CD14-positive monocyte (primary cell): Measurements from ENCODE around the gene CACNA1B. TPM values are rescaled to one million over a fixed set of nuclear protein-coding genes. Genes with fewer than 3 reads are reported as not detected.
A peak's percentile ranks its signal among the peaks of the same experiment; 100 is the strongest.
"Not testable (repeated sequence)": the region's sequence is repeated elsewhere in the genome, so short reads cannot be mapped to it uniquely, and the experiment has no call there.

Source experiments
- DNase-seq, 3 donors: peaks; one replicate each; pipeline ENCODE4 v3.0.0-alpha.2; 2011 to 2022
- H2AFZ ChIP-seq: 2 replicates; pipeline ENCODE4 v1.6.0; 2012; ENCODE audit warnings: mild to moderate bottlenecking, low read depth, low read length, inconsistent platforms; ENCODE audit not compliant: insufficient read depth, poor library complexity, severe bottlenecking
- H3K27ac ChIP-seq, 2 donors: 1 replicate in 1 of 2; 2 replicates in 1 of 2; pipeline ENCODE4 v1.5.1; 2012 to 2013; ENCODE audit warnings: low read length in 2 of 2, control low read depth in 1 of 2, inconsistent platforms in 1 of 2, low read depth in 1 of 2, mild to moderate bottlenecking in 1 of 2
- H3K27me3 ChIP-seq, 2 donors: one replicate each; pipeline versions ENCODE4 v1.6.0 to v1.6.1; 2011 to 2013; ENCODE audit warnings: low read length in 2 of 2; ENCODE audit not compliant: control insufficient read depth in 2 of 2, insufficient read depth in 2 of 2
- H3K36me3 ChIP-seq, 2 donors: replicated peaks in 1 of 2; 1 replicate in 1 of 2; 2 replicates in 1 of 2; pipeline versions ENCODE4 v1.5.1 to v1.6.1; 2012 to 2013; ENCODE audit warnings: low read length in 2 of 2, control low read depth in 1 of 2, inconsistent platforms in 1 of 2, mild to moderate bottlenecking in 1 of 2; ENCODE audit not compliant: insufficient read depth in 2 of 2, control insufficient read depth in 1 of 2
- H3K4me1 ChIP-seq, 2 donors: 1 replicate in 1 of 2; 2 replicates in 1 of 2; pipeline versions ENCODE4 v1.5.1 to v1.6.1; 2012 to 2013; ENCODE audit warnings: low read length in 2 of 2, control low read depth in 1 of 2, inconsistent platforms in 1 of 2, mild to moderate bottlenecking in 1 of 2, moderate library complexity in 1 of 2; ENCODE audit not compliant: insufficient read depth in 2 of 2, control insufficient read depth in 1 of 2
- H3K4me2 ChIP-seq: replicated peaks from 2 replicates; pipeline ENCODE3; 2012; ENCODE audit warnings: low read length, moderate library complexity, mild to moderate bottlenecking; ENCODE audit not compliant: poor library complexity, severe bottlenecking; ENCODE audit errors: extremely low read depth
- H3K4me3 ChIP-seq, 3 experiments: fragments of 200-600 bp in 1 of 3; sonication (generic) in 1 of 3; replicated peaks in 1 of 3; 1 replicate in 2 of 3; 2 replicates in 1 of 3; pipeline ENCODE4 v1.5.1; 2011 to 2013; ENCODE audit warnings: low read length in 3 of 3, mild to moderate bottlenecking in 3 of 3, control low read depth in 2 of 3, low read depth in 2 of 3, inconsistent platforms in 1 of 3, moderate library complexity in 1 of 3
- H3K79me2 ChIP-seq: 2 replicates; pipeline ENCODE4 v1.6.0; 2012; ENCODE audit warnings: mild to moderate bottlenecking, control low read depth, inconsistent platforms, low read length, moderate library complexity; ENCODE audit not compliant: insufficient read depth
- H3K9ac ChIP-seq: 2 replicates; pipeline ENCODE4 v1.6.0; 2017; ENCODE audit warnings: low read length, mild to moderate bottlenecking; ENCODE audit not compliant: insufficient read depth, poor library complexity, severe bottlenecking
- H3K9me3 ChIP-seq, 2 donors: replicated peaks in 1 of 2; 1 replicate in 1 of 2; 2 replicates in 1 of 2; pipeline versions ENCODE4 v1.5.1 to v1.6.1; 2012 to 2013; ENCODE audit warnings: low read length in 2 of 2, control low read depth in 1 of 2; ENCODE audit not compliant: control insufficient read depth in 1 of 2, insufficient read depth in 1 of 2
- H4K20me1 ChIP-seq: 2 replicates; pipeline ENCODE4 v1.6.0; 2012; ENCODE audit warnings: mild to moderate bottlenecking, low read length, control low read depth, moderate library complexity; ENCODE audit not compliant: insufficient read depth
- H3K27ac Mint-ChIP-seq, 7 donors: one replicate each; pipeline ENCODE4 v1.8.0; 2020; ENCODE audit warnings: mild to moderate bottlenecking in 7 of 7, mixed read lengths in 7 of 7, moderate library complexity in 6 of 7, inconsistent platforms in 2 of 7
- H3K27me3 Mint-ChIP-seq, 3 donors: one replicate each; pipeline ENCODE4 v1.8.0; 2021 to 2022; ENCODE audit warnings: low read depth in 3 of 3, mild to moderate bottlenecking in 3 of 3, mixed read lengths in 3 of 3, moderate library complexity in 3 of 3, inconsistent platforms in 1 of 3
- H3K36me3 Mint-ChIP-seq, 2 donors: one replicate each; pipeline ENCODE4 v1.8.0; 2020; ENCODE audit warnings: mixed read lengths in 2 of 2, inconsistent platforms in 1 of 2, mild to moderate bottlenecking in 1 of 2
- H3K4me1 Mint-ChIP-seq: one replicate; pipeline ENCODE4 v1.8.0; 2020; ENCODE audit warnings: mild to moderate bottlenecking, mixed read lengths
- H3K4me3 Mint-ChIP-seq, 2 donors: one replicate each; pipeline ENCODE4 v1.8.0; 2020; ENCODE audit warnings: mild to moderate bottlenecking in 2 of 2, mixed read lengths in 2 of 2, moderate library complexity in 1 of 2
- H3K9me3 Mint-ChIP-seq, 7 donors: one replicate each; pipeline ENCODE4 v1.8.0; 2020 to 2022; ENCODE audit warnings: mixed read lengths in 7 of 7, mild to moderate bottlenecking in 6 of 7, moderate library complexity in 6 of 7, inconsistent platforms in 2 of 7
- CTCF ChIP-seq: fragments of 200-600 bp; IDR thresholded peaks from one replicate; pipeline ENCODE4 v1.8.0; 2022; ENCODE audit warnings: antibody characterized with exemption, mild to moderate bottlenecking
- whole genome bisulfite sequencing: methylation state at CpG from one replicate; pipeline ENCODE4 v1.1.5; 2013; ENCODE audit warnings: missing lambda C conversion rate; ENCODE audit not compliant: insufficient coverage; 5-methylcytosine and 5-hydroxymethylcytosine counted together
- intact Hi-C, 2 donors: fragments of 100-400 bp; cut with micrococcal nuclease; formaldehyde crosslinking; loops; one replicate each; pipeline versions ENCODE4 v1.15.0 to v1.15.1; 2023
- polyA plus RNA-seq, 3 donors: library from polyadenylated mRNA; depleted of rRNA in 1 of 3; unstranded in 2 of 3; stranded (reverse) in 1 of 3; fragments of 300-500 nt in 2 of 3; fragments of >200 nt in 1 of 3; fragmentation: Illumina TruSeq in 2 of 3; gene quantifications; 1 replicate in 2 of 3; 2 replicates in 1 of 3; pipeline ENCODE4 v1.2.3, GENCODE V29; 2012 to 2021

Gene CACNA1B
- polyA plus RNA-seq, 3 donors = not detected

GRCh38 chr9:138105561-138106505 is 228.3 kb downstream of the CACNA1B start:
- Histone ChIP-seq H3K4me3 (no peak overlapping the region), H4K20me1 (no peaks in the 10 kb centered on the region), H3K27ac (no peak overlapping the region), H3K9ac (no peak overlapping the region), H3K9me3 (no peaks in the 10 kb centered on the region), H3K36me3 (no peaks in the 10 kb centered on the region), H3K4me1 (no peaks in the 10 kb centered on the region), H3K4me2 (no peak overlapping the region), H3K79me2 (no peaks in the 10 kb centered on the region), H3K27me3 (peaks cover 0 to 4% of the 10 kb centered on the region in 2 donors), H2AFZ (no peak overlapping the region)
- Mint-ChIP-seq H3K4me1 (no peaks in the 10 kb centered on the region), H3K27me3 (peaks cover 8 to 13% (median 9%) of the 10 kb centered on the region in 3 donors), H3K4me3 (no peak overlapping the region), H3K9me3 (peaks cover 0 to 2% (median 0%) of the 10 kb centered on the region in 7 donors), H3K36me3 (no peaks in the 10 kb centered on the region), H3K27ac (no peak overlapping the region)
- WGBS = 96% methylated on average over 23 of the region's 26 CpGs
- DNase-seq = peak in 1 of 3 donors; percentile 2
- intact Hi-C loops = no loop called here
- no peak for TF ChIP-seq CTCF

- H3K79me2 ChIP-seq, H3K36me3 Mint-ChIP-seq, H3K9me3 Mint-ChIP-seq, H3K9me3 ChIP-seq, DNase-seq, H3K4me2 ChIP-seq, H4K20me1 ChIP-seq, H3K4me1 Mint-ChIP-seq, H3K27me3 ChIP-seq, H3K27ac ChIP-seq, H3K4me1 ChIP-seq, H2AFZ ChIP-seq, H3K4me3 Mint-ChIP-seq, H3K27ac Mint-ChIP-seq, H3K4me3 ChIP-seq, H3K9ac ChIP-seq, H3K36me3 ChIP-seq, intact Hi-C loops: not testable (repeated sequence)
- WGBS = no CpG with 5 or more reads among the region's 3 CpGs
- H3K27me3 Mint-ChIP-seq = peaks cover 7 to 13% (median 10%) of the 10 kb centered on the region in 3 donors
Observed at GRCh38 chr9:138107039-138107438, 229.5 kb downstream of the CACNA1B start.
